Thoracic aorta (tissue), 2 donors: ENCODE results near the gene TIMM10B. TPM values are rescaled to one million over a fixed set of nuclear protein-coding genes. Genes with fewer than 3 reads are reported as not detected.

Source experiments
- ATAC-seq: fragments of 150-250 bp; one replicate; pipeline ENCODE4 v1.8.0; 2017; ENCODE audit warnings: low read depth; ENCODE audit not compliant: insufficient number of reproducible peaks, low FRiP score
- DNase-seq: peaks from one replicate; pipeline ENCODE4 v3.0.0-alpha.2; 2020; ENCODE audit warnings: low spot score
- H3K27ac ChIP-seq, 2 donors: fragments of 200-600 bp; sonication (generic); 1 replicate in 1 of 2; 2 replicates in 1 of 2; pipeline ENCODE4 v1.5.1; 2016; ENCODE audit warnings: mild to moderate bottlenecking in 2 of 2, moderate library complexity in 2 of 2
- H3K27me3 ChIP-seq: fragments of 200-600 bp; sonication (generic); replicated peaks from 2 replicates; pipeline ENCODE4 v1.6.0; 2016; ENCODE audit warnings: mild to moderate bottlenecking; ENCODE audit not compliant: insufficient read depth
- H3K36me3 ChIP-seq: fragments of 200-600 bp; sonication (generic); one replicate; pipeline ENCODE4 v1.5.1; 2016
- H3K4me1 ChIP-seq, 2 donors: fragments of 200-600 bp; sonication (generic); 1 replicate in 1 of 2; 2 replicates in 1 of 2; pipeline versions ENCODE4 v1.5.1 to v1.6.0; 2016; ENCODE audit warnings: low read depth in 2 of 2, mild to moderate bottlenecking in 1 of 2; ENCODE audit not compliant: control insufficient read depth in 1 of 2
- H3K4me3 ChIP-seq: fragments of 200-600 bp; sonication (generic); 2 replicates; pipeline ENCODE4 v1.5.1; 2016; ENCODE audit warnings: mild to moderate bottlenecking
- H3K9me3 ChIP-seq: fragments of 200-600 bp; sonication (generic); 2 replicates; pipeline ENCODE4 v1.5.1; 2016
- CTCF ChIP-seq: fragments of 200-600 bp; sonication (generic); IDR thresholded peaks from one replicate; pipeline ENCODE4 v1.5.1; 2019; ENCODE audit warnings: antibody characterized with exemption
- total RNA-seq, 2 donors: library from RNA; depleted of rRNA; stranded (reverse); fragments of >200 nt; gene quantifications; one replicate each; pipeline versions ENCODE4 v1.1.0 to v1.2.3, GENCODE V29; 2016

Gene TIMM10B
- total RNA-seq, 2 donors from 2014 or later: 47.7 to 49.9 TPM

DNA sequence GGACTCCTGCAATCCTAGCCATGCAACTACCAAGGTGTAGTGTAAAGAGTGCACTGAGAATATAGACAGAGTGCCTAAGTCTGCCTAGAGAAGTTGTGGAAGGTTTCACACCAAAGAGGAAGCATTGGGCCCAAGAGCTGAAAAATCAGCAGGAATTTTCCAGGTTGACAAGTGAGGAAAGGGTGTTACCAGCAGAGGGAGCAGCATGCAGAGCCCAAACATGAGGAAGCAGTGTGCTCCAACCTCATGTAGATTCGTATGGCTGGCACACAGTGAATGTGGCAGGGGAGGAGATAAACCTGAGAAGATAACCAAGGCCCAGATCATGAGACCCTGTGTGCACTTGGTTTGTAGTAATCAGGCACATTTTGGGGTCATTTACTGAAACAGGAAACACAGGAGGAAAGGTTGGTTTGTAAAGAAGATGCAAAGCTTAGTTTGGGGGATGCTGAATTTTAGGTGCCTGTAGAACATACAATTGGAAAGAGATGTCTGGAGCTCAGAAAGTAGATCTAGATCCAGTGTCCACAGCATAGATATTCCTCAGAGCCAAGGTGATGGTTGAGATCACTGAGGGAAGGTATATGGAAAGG, 42.2 kb upstream of the TIMM10B start:
- Histone ChIP-seq H3K27ac (no peak overlapping the region), H3K36me3 (no peaks in the 10 kb centered on the region), H3K27me3 (no peaks in the 10 kb centered on the region), H3K4me1 (peaks cover 4 to 19% of the 10 kb centered on the region in 2 donors), H3K4me3 (no peak overlapping the region), H3K9me3 (no peaks in the 10 kb centered on the region)
- peak; percentile 61 for TF ChIP-seq CTCF
- DNase-seq: no peak
- ATAC-seq: no peak

GRCh38 chr11:6440906-6441358, 40.4 kb upstream of the TIMM10B start, which contains the start of gene HPX:
HPX (minus strand) TSS chr11:6440987; CDS start chr11:6440963, 24 bp downstream.
- H3K4me3 ChIP-seq: no peak within 1 kb of the TSS

GRCh38 chr11:6442441-6442840, 38.9 kb upstream of the TIMM10B start:
- H3K36me3 ChIP-seq: no peaks in the 10 kb centered on the region
- ATAC-seq (no peak), DNase-seq (no peak)
- no peaks in the 10 kb centered on the region for H3K27me3 ChIP-seq
- H3K4me3 ChIP-seq: no peak overlapping the region
- peaks cover 4 to 19% of the 10 kb centered on the region in 2 donors for H3K4me1 ChIP-seq
- H3K27ac ChIP-seq: peak overlapping the region; percentile 51 to 55
- no peaks in the 10 kb centered on the region for H3K9me3 ChIP-seq
- no peak for TF ChIP-seq CTCF

More at GRCh38 chr11:6440906-6441358, 40.4 kb upstream of the TIMM10B start, which contains the start of gene HPX:
- Histone ChIP-seq H3K27me3 (no peaks in the 10 kb centered on the region), H3K36me3 (no peaks in the 10 kb centered on the region), H3K4me1 (peaks cover 4 to 19% of the 10 kb centered on the region in 2 donors), H3K27ac (peak within 1 kb of the TSS; percentile 51 to 55), H3K9me3 (no peaks in the 10 kb centered on the region)
- DNase-seq (no peak), ATAC-seq (no peak)
- no peak for TF ChIP-seq CTCF

DNA sequence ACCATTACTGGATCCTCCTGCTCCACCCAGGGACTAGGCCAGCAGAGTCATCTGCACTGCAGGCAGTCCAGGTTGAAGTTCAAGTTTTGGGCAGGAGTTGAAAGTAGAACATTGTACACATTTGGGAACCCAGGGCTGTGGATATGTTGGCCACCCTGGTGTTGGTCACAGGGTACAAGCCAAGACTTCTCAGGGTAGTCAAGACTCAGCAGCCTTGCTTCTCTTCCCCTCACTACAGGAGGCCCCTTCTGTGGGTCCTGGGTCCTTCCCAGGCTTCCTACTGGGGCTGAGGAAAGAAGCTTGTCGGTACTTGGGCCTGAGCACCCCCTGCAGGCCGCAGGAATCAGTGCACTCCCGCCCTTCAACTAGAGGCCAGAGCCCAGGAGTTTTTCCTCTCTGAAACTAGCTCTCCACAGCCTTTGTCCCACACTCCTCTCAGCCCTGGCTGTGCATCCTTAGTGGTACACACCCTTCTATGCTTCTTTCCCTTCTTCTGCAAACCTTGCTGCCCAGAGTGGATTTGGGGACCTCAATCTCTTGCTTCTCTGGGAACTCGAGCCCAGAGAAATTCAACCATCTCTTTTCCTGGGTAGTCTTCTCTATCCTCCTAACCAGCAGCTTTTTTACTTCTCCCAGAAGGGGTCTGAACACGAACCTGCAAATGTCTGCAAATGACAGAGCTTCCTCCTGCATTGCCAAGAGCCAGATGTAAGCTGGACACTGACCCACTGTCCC, 37.9 kb upstream of the TIMM10B start:
- TF ChIP-seq CTCF: peak; percentile 61
- Histone ChIP-seq H3K27me3 (no peaks in the 10 kb centered on the region), H3K4me3 (no peak overlapping the region), H3K4me1 (peaks cover 4 to 19% of the 10 kb centered on the region in 2 donors), H3K27ac (peak overlapping the region; percentile 51 to 55), H3K36me3 (peaks cover 9% of the 10 kb centered on the region), H3K9me3 (no peaks in the 10 kb centered on the region)
- DNase-seq (no peak), ATAC-seq (peak; percentile 31)

DNA sequence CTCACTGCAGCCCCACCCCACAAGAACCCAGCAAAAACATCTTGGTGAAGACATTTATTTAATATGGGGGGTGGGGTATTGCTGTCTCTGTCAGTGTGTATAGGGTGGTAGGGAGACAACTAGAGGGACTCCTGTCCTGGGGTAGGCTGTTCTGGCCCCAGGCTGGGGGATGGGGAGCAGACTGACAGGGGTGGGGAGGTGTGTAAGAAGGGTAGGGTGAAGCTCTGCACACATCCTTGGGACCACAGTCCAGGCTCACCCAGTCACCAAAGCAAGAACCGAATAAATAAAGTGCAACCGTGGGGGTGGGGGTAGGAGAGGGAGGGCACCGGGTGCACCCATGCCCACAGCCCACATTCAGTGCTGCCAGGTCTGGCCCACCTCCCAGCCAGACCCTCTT, 32.7 kb upstream of the TIMM10B start:
- H3K36me3 ChIP-seq: peaks cover 38% of the 10 kb centered on the region
- peaks cover 3 to 17% of the 10 kb centered on the region in 2 donors for H3K4me1 ChIP-seq
- H3K27ac ChIP-seq: no peak overlapping the region
- ATAC-seq (no peak), DNase-seq (no peak)
- no peak for TF ChIP-seq CTCF
- no peaks in the 10 kb centered on the region for H3K27me3 ChIP-seq
- no peak overlapping the region for H3K4me3 ChIP-seq
- H3K9me3 ChIP-seq: no peaks in the 10 kb centered on the region
